WTC11 (cell line): ENCODE results near the gene MMP11. TPM values are rescaled to one million over a fixed set of nuclear protein-coding genes. Genes with fewer than 3 reads are reported as not detected.

Experiments
- ATAC-seq: fragments of 200-7000 bp; cut with Tn5 transposase; 2 replicates; pipeline ENCODE4 v1.10.0; 2021; ENCODE audit warnings: mild to moderate bottlenecking, moderate library complexity
- CTCF ChIA-PET: fragments of 300-600 bp; sonication (Branson Sonifier 250); formaldehyde crosslinking; loops from one replicate; lab custom pipeline; 2021; ENCODE audit warnings: antibody characterized with exemption; lab: Charles Lee
- POLR2A ChIA-PET: fragments of 350-600 bp; sonication (Branson Sonifier 250); formaldehyde crosslinking; loops from one replicate; lab custom pipeline; 2021; ENCODE audit warnings: antibody characterized with exemption; lab: Charles Lee
- DNase-seq: peaks from one replicate; pipeline ENCODE4 v3.0.0; 2021; ENCODE audit warnings: low spot score
- H3K27ac Mint-ChIP-seq: 2 replicates; pipeline ENCODE4 v1.8.0; 2021; ENCODE audit warnings: mixed read lengths
- H3K27me3 Mint-ChIP-seq: 2 replicates; pipeline ENCODE4 v1.8.0; 2021; ENCODE audit warnings: low read depth, mild to moderate bottlenecking, moderate library complexity, mixed read lengths
- H3K36me3 Mint-ChIP-seq: 2 replicates; pipeline ENCODE4 v1.8.0; 2021; ENCODE audit warnings: mixed read lengths
- H3K4me1 Mint-ChIP-seq: 2 replicates; pipeline ENCODE4 v1.8.0; 2022; ENCODE audit warnings: mixed read lengths
- H3K4me3 Mint-ChIP-seq: 2 replicates; pipeline ENCODE4 v1.8.0; 2021; ENCODE audit warnings: mild to moderate bottlenecking, moderate library complexity, mixed read lengths
- H3K9me3 Mint-ChIP-seq: 2 replicates; pipeline ENCODE4 v1.8.0; 2021; ENCODE audit warnings: mixed read lengths
- CREB1 ChIP-seq: sonication (generic); formaldehyde crosslinking; IDR thresholded peaks from 2 replicates; pipeline ENCODE4 v1.8.0; 2023; ENCODE audit warnings: mild to moderate bottlenecking, missing genetic modification reagents
- ETV6 ChIP-seq: sonication (generic); formaldehyde crosslinking; IDR thresholded peaks from 2 replicates; pipeline ENCODE4 v1.8.1; 2022; ENCODE audit warnings: mild to moderate bottlenecking, missing genetic modification reagents
- FOXK1 ChIP-seq: sonication (generic); formaldehyde crosslinking; IDR thresholded peaks from 2 replicates; pipeline ENCODE4 v1.8.0; 2022; ENCODE audit warnings: mild to moderate bottlenecking, moderate library complexity, missing genetic modification reagents
- GABPB1 ChIP-seq: sonication (generic); formaldehyde crosslinking; IDR thresholded peaks from 2 replicates; pipeline ENCODE4 v1.8.1; 2023; ENCODE audit warnings: mild to moderate bottlenecking, missing genetic modification reagents
- HMGXB4 ChIP-seq: sonication (generic); formaldehyde crosslinking; IDR thresholded peaks from 2 replicates; pipeline ENCODE4 v1.8.1; 2023; ENCODE audit warnings: mild to moderate bottlenecking, moderate library complexity, missing genetic modification reagents
- JAZF1 ChIP-seq: fragments of 250-450 bp; sonication (Bioruptor Pico); IDR thresholded peaks from 2 replicates; pipeline ENCODE4 v1.9.0; 2021; ENCODE audit warnings: moderate library complexity, mild to moderate bottlenecking, inconsistent platforms
- MAX ChIP-seq: sonication (generic); formaldehyde crosslinking; IDR thresholded peaks from 2 replicates; pipeline ENCODE4 v1.8.0; 2022; ENCODE audit warnings: mild to moderate bottlenecking, missing genetic modification reagents
- NR1H2 ChIP-seq: sonication (generic); formaldehyde crosslinking; IDR thresholded peaks from 2 replicates; pipeline ENCODE4 v1.9.0; 2021; ENCODE audit warnings: mild to moderate bottlenecking, moderate library complexity, missing genetic modification reagents
- PRDM15 ChIP-seq: sonication (generic); formaldehyde crosslinking; IDR thresholded peaks from 2 replicates; pipeline ENCODE4 v1.8.0; 2022; ENCODE audit warnings: missing genetic modification reagents
- PREB ChIP-seq: sonication (generic); formaldehyde crosslinking; IDR thresholded peaks from 2 replicates; pipeline ENCODE4 v1.8.1; 2022; ENCODE audit warnings: mild to moderate bottlenecking, missing genetic modification reagents, moderate library complexity, borderline replicate concordance
- RORB ChIP-seq: fragments of 250-450 bp; sonication (Bioruptor Pico); IDR thresholded peaks from 2 replicates; pipeline ENCODE4 v1.9.0; 2021; ENCODE audit warnings: mild to moderate bottlenecking
- SMAD4 ChIP-seq: sonication (generic); formaldehyde crosslinking; IDR thresholded peaks from 2 replicates; pipeline ENCODE4 v1.8.0; 2022; ENCODE audit warnings: mild to moderate bottlenecking, missing genetic modification reagents
- SP1 ChIP-seq: sonication (generic); formaldehyde crosslinking; conservative IDR thresholded peaks from 2 replicates; pipeline ENCODE4 v1.8.1; 2022; ENCODE audit warnings: missing genetic modification reagents
- ZBTB21 ChIP-seq: sonication (generic); formaldehyde crosslinking; IDR thresholded peaks from 2 replicates; pipeline ENCODE4 v1.8.1; 2023; ENCODE audit warnings: mild to moderate bottlenecking, missing genetic modification reagents, borderline replicate concordance
- ZBTB43 ChIP-seq: sonication (generic); formaldehyde crosslinking; IDR thresholded peaks from 2 replicates; pipeline ENCODE4 v1.8.1; 2023; ENCODE audit warnings: mild to moderate bottlenecking, missing genetic modification reagents
- ZNF232 ChIP-seq: sonication (generic); formaldehyde crosslinking; IDR thresholded peaks from 2 replicates; pipeline ENCODE4 v1.8.0; 2022; ENCODE audit warnings: mild to moderate bottlenecking, missing genetic modification reagents
- ZNF317 ChIP-seq: sonication (generic); formaldehyde crosslinking; IDR thresholded peaks from 2 replicates; pipeline ENCODE4 v1.8.1; 2023; ENCODE audit warnings: low read depth, mild to moderate bottlenecking, moderate library complexity, missing genetic modification reagents, borderline replicate concordance
- ZNF423 ChIP-seq: fragments of 250-450 bp; sonication (Bioruptor Pico); IDR thresholded peaks from 2 replicates; pipeline ENCODE4 v2.1.2; 2022; ENCODE audit warnings: mild to moderate bottlenecking, moderate library complexity
- ZNF512 ChIP-seq: sonication (generic); formaldehyde crosslinking; IDR thresholded peaks from 2 replicates; pipeline ENCODE4 v1.8.1; 2022; ENCODE audit warnings: missing genetic modification reagents, borderline replicate concordance
- ZNF671 ChIP-seq: fragments of 250-450 bp; sonication (Bioruptor Pico); IDR thresholded peaks from 2 replicates; pipeline ENCODE4 v1.8.0; 2021; ENCODE audit warnings: mild to moderate bottlenecking
- ZSCAN18 ChIP-seq: fragments of 250-450 bp; sonication (Bioruptor Pico); IDR thresholded peaks from 2 replicates; pipeline ENCODE4 v2.1.2; 2022; ENCODE audit warnings: mild to moderate bottlenecking, moderate library complexity
- total RNA-seq: library from RNA; stranded (reverse); gene quantifications from 3 replicates; pipeline ENCODE4 v1.2.3, GENCODE V29; 2021

MMP11 gene
- total RNA-seq, 1 experiment from 2014 or later = 16.5 TPM

GRCh38 chr22:23779083-23779482 lies 6.4 kb downstream of the MMP11 start (continued):
- no peak for TF ChIP-seq HMGXB4 (CRISPR knock-in tag)
- TF ChIP-seq ZBTB21 (CRISPR knock-in tag) = no peak
- TF ChIP-seq RORB (CRISPR knock-in tag) = no peak
- no peak for TF ChIP-seq ZNF423 (CRISPR knock-in tag)
- no peak for TF ChIP-seq ZBTB43

GRCh38 chr22:23779731-23780130 lies 7.1 kb downstream of the MMP11 start:
- no peak for ATAC-seq
- DNase-seq = no peak
- Mint-ChIP-seq H3K27ac (peak overlapping the region; percentile 47; the same call in 1 of the 2 replicates), H3K4me1 (peaks cover 1% of the 10 kb centered on the region), H3K4me3 (no peak overlapping the region), H3K36me3 (no peaks in the 10 kb centered on the region), H3K9me3 (no peaks in the 10 kb centered on the region), H3K27me3 (peaks cover 7% of the 10 kb centered on the region)
- CTCF ChIA-PET = interaction anchor here (0.6 kb wide), 1 partner anchor 79 kb away, joined by 3 read pairs; no protein-coding TSS in a partner anchor
- no peak for TF ChIP-seq NR1H2
- no peak for TF ChIP-seq ZNF512 (CRISPR knock-in tag)
- no peak for TF ChIP-seq PREB
- POLR2A ChIA-PET = no interaction called here

- Mint-ChIP-seq H3K27me3 (peaks cover 1% of the 10 kb centered on the region), H3K27ac (no peak overlapping the region), H3K4me3 (no peak overlapping the region), H3K4me1 (no peaks in the 10 kb centered on the region), H3K9me3 (no peaks in the 10 kb centered on the region), H3K36me3 (no peaks in the 10 kb centered on the region)
- no peak for ATAC-seq
- ChIA-PET CTCF (interaction anchor here (0.6 to 1.7 kb wide), 3 partner anchors 70 to 114 kb away, joined by 3 to 5 read pairs (median 4); partner anchors contain the start of gene MIF), POLR2A (no interaction called here)
- DNase-seq = no peak
- TF ChIP-seq PRDM15 (no peak), CREB1 (CRISPR knock-in tag) (no peak), FOXK1 (CRISPR knock-in tag) (no peak), ZNF317 (CRISPR knock-in tag) (no peak), SP1 (CRISPR knock-in tag) (no peak), ZNF671 (no peak), GABPB1 (CRISPR knock-in tag) (no peak), SMAD4 (no peak), JAZF1 (no peak), MAX (CRISPR knock-in tag) (no peak), ETV6 (CRISPR knock-in tag) (no peak), ZSCAN18 (CRISPR knock-in tag) (no peak), ZNF512 (CRISPR knock-in tag) (no peak), ZNF232 (CRISPR knock-in tag) (no peak)
These were observed 7.6 kb downstream of the MMP11 start for GRCh38 chr22:23780146-23780748.
